Lung (tissue), 12 donors: Measurements from ENCODE around the gene HCN1. TPM values are rescaled to one million over a fixed set of nuclear protein-coding genes. Genes with fewer than 3 reads are reported as not detected.

Experiments used
- ATAC-seq: fragments of 200-7000 bp; cut with Tn5 transposase; one replicate; pipeline ENCODE4 v1.9.1; 2020; ENCODE audit warnings: moderate number of reproducible peaks; ENCODE audit not compliant: insufficient read depth, low FRiP score
- DNase-seq, 3 donors: peaks; one replicate each; pipeline ENCODE4 v3.0.0-alpha.2; 2013 to 2017
- H3K27ac ChIP-seq, 2 donors: one replicate each; pipeline ENCODE4 v1.5.1; 2013; ENCODE audit warnings: mild to moderate bottlenecking in 2 of 2, moderate library complexity in 2 of 2, control low read depth in 1 of 2, inconsistent platforms in 1 of 2, low read depth in 1 of 2, low read length in 1 of 2
- H3K27me3 ChIP-seq, 3 donors: one replicate each; pipeline ENCODE4 v1.5.1; 2013; ENCODE audit warnings: low read length in 2 of 3; ENCODE audit not compliant: control insufficient read depth in 3 of 3, insufficient read depth in 3 of 3
- H3K36me3 ChIP-seq, 4 donors: one replicate each; pipeline ENCODE4 v1.5.1; 2013; ENCODE audit warnings: low read length in 4 of 4, mild to moderate bottlenecking in 1 of 4, moderate library complexity in 1 of 4; ENCODE audit not compliant: control insufficient read depth in 4 of 4, insufficient read depth in 4 of 4
- H3K4me1 ChIP-seq, 5 donors: one replicate each; pipeline ENCODE4 v1.5.1; 2013; ENCODE audit warnings: low read length in 5 of 5, mild to moderate bottlenecking in 2 of 5, moderate library complexity in 1 of 5; ENCODE audit not compliant: control insufficient read depth in 5 of 5, insufficient read depth in 5 of 5
- H3K4me3 ChIP-seq: one replicate; pipeline ENCODE4 v1.5.1; 2013; ENCODE audit warnings: mild to moderate bottlenecking, control low read depth, moderate library complexity
- H3K9ac ChIP-seq, 2 donors: one replicate each; pipeline ENCODE4 v1.5.1; 2013; ENCODE audit warnings: low read length in 2 of 2, control low read depth in 1 of 2; ENCODE audit not compliant: insufficient read depth in 1 of 2
- H3K9me3 ChIP-seq, 4 donors: one replicate each; pipeline ENCODE4 v1.5.1; 2013; ENCODE audit warnings: low read length in 3 of 4, mild to moderate bottlenecking in 1 of 4, moderate library complexity in 1 of 4; ENCODE audit not compliant: control insufficient read depth in 4 of 4, insufficient read depth in 3 of 4
- WGBS, 2 donors: extraction: QIAGEN DNeasy Blood & Tissue Kit; methylation state at CpG; one replicate each; pipeline ENCODE4 v1.1.7; 2013; 5-methylcytosine and 5-hydroxymethylcytosine counted together
- polyA plus RNA-seq, 2 donors: library from polyadenylated mRNA; stranded (reverse); fragments of 200-250 nt; gene quantifications; one replicate each; pipeline ENCODE4 v1.2.1, GENCODE V29; 2013
- total RNA-seq, 2 donors: library from RNA; depleted of rRNA in 1 of 2; stranded (reverse); fragments of >200 nt in 1 of 2; gene quantifications; one replicate each; pipeline ENCODE4 v1.2.1, GENCODE V29; 2014 to 2021
- TF ChIP-seq, protein P1 (sequence below): IDR thresholded peaks from 2 replicates; pipeline ENCODE4 v1.5.1; 2012; ENCODE audit warnings: mild to moderate bottlenecking; ENCODE audit errors: control extremely low read depth, extremely low read depth
- donor health status: control.
- donor health status: control.
- donor health status: Bipolar disorder and iron deficiency.
- donor health status: healthy.
- donor health status: DM: yes; HTN: yes; CAD: no.

The HCN1 gene
- total and polyA plus RNA-seq, 4 donors = 0.01 to 0.06 (median 0.06) TPM; not detected in 1

DNA sequence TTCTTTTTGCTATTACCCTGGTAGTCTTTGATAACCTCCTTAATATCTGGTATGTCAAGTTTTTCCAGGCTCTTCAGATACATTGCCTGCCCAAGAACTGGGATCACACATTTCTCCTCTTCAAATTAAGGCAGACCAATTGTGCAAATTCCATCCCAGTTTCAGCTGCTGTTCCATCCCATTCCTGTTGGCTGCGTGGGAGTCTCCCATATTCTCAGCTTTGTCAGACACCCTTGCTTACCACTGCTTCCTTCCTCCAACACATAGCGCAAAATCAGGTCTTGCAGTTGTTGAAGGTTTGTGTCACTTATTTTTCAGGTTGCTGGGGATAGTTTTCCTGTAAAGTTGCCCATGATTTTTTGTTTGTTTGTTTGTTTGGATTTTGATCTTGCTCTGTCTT is 15.2 kb downstream of the HCN1 start:
- no peak overlapping the region for H3K9ac ChIP-seq
- H3K27me3 ChIP-seq = no peaks in the 10 kb centered on the region
- DNase-seq = no peak
- TF ChIP-seq, protein P1, sequence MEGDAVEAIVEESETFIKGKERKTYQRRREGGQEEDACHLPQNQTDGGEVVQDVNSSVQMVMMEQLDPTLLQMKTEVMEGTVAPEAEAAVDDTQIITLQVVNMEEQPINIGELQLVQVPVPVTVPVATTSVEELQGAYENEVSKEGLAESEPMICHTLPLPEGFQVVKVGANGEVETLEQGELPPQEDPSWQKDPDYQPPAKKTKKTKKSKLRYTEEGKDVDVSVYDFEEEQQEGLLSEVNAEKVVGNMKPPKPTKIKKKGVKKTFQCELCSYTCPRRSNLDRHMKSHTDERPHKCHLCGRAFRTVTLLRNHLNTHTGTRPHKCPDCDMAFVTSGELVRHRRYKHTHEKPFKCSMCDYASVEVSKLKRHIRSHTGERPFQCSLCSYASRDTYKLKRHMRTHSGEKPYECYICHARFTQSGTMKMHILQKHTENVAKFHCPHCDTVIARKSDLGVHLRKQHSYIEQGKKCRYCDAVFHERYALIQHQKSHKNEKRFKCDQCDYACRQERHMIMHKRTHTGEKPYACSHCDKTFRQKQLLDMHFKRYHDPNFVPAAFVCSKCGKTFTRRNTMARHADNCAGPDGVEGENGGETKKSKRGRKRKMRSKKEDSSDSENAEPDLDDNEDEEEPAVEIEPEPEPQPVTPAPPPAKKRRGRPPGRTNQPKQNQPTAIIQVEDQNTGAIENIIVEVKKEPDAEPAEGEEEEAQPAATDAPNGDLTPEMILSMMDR = no peak
- H3K27ac ChIP-seq = no peak overlapping the region
- no peak overlapping the region for H3K4me3 ChIP-seq
- H3K4me1 ChIP-seq = no peaks in the 10 kb centered on the region
- WGBS, 2 donors = 71 to 91% methylated on average over 2 of the region's 2 CpGs
- no peaks in the 10 kb centered on the region for H3K9me3 ChIP-seq
- no peaks in the 10 kb centered on the region for H3K36me3 ChIP-seq
- no peak for ATAC-seq

DNA sequence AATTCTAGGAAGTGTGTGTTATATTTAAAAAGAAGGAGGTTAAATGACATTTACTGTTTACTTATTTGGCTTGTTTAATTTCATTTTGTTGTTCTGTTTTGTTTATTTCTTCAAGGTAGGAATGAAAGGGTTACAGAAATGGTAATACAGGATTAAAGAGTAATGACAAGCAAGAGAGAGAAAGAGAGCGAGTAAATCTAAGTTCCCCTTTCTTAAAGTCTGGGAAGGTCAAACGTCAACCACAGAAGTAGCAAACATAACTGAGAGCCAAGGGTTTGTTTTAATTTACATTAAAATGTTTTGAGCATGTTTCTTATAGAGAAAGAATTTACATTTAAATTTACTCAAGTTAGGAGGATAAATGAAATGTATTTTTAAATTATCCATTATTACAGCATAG is 18.7 kb downstream of the HCN1 start:
- H3K4me3 ChIP-seq = no peak overlapping the region
- H3K36me3 ChIP-seq = no peaks in the 10 kb centered on the region
- WGBS, 2 donors = 15 to 24% methylated on average over 2 of the region's 2 CpGs
- ATAC-seq (no peak), DNase-seq (no peak)
- H3K27me3 ChIP-seq = no peaks in the 10 kb centered on the region
- TF ChIP-seq, protein P1 = no peak
- H3K9me3 ChIP-seq = no peaks in the 10 kb centered on the region
- H3K9ac ChIP-seq = no peak overlapping the region
- no peak overlapping the region for H3K27ac ChIP-seq
- peaks cover 0 to 9% (median 0%) of the 10 kb centered on the region in 5 donors for H3K4me1 ChIP-seq

DNA sequence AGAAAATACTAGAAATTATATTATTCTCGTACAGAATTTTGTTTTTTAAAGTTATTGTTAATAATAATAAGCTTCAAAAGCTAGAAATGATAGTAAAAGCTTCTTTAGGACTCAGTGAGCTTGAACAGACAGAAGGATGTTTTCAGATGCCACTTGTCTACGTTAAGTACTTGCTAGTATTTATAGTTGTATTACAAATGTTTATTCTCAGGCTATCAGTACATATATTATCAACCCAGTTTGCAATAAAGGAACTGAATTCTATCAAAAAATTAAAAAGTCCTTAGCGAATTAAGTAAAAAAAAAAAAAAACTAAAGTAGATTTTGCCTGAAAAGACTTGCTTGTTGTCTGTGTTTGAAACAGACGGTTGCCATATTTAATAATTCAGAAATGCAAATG is 23.9 kb downstream of the HCN1 start:
- WGBS, 2 donors = 57 to 62% methylated on average over 4 of the region's 4 CpGs
- no peak overlapping the region for H3K4me3 ChIP-seq
- ATAC-seq (no peak), DNase-seq (peak in 2 of 3 donors; percentile 76 to 87)
- no peaks in the 10 kb centered on the region for H3K36me3 ChIP-seq
- H3K27ac ChIP-seq = no peak overlapping the region
- H3K27me3 ChIP-seq = no peaks in the 10 kb centered on the region
- TF ChIP-seq, protein P1 = no peak
- H3K4me1 ChIP-seq = peaks cover 0 to 13% (median 2%) of the 10 kb centered on the region in 5 donors
- H3K9ac ChIP-seq = no peak overlapping the region
- no peaks in the 10 kb centered on the region for H3K9me3 ChIP-seq

DNA sequence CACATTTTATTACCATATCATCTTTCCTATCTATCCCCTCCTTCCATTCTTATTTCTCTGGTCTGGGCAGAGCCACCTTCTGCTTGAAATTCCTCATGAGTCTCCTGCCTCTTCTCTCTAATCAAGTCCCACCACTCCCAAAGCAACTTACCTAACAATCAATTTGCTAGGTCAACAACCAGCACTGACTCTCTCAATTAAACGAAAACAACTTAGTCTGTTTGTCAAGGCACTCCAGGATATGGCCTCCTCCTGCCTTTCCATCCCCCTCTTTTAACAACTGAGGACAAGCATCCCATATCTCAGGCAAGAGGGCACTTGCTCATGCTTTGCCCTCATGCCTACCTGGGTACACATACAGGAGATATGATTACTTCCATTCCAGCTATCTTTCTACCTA is 47.4 kb downstream of the HCN1 start:
- Histone ChIP-seq H3K4me3 (no peak overlapping the region), H3K36me3 (no peaks in the 10 kb centered on the region), H3K9ac (no peak overlapping the region), H3K9me3 (no peaks in the 10 kb centered on the region), H3K4me1 (no peaks in the 10 kb centered on the region), H3K27me3 (no peaks in the 10 kb centered on the region), H3K27ac (no peak overlapping the region)
- TF ChIP-seq, protein P1 = no peak
- DNase-seq (no peak), ATAC-seq (no peak)
- 18 to 34% methylated on average over 1 of the region's 1 CpG for WGBS, 2 donors
